DMS114 treated with DMSO at 0.1 percent for 48 hours (cell line): ENCODE results near the gene TBC1D14.

Source experiments
- DNase-seq: peaks from one replicate; lab custom pipeline; 2025; ENCODE audit not compliant: unreplicated experiment; lab: John Stamatoyannopoulos, UW

Gene TBC1D14

DNA sequence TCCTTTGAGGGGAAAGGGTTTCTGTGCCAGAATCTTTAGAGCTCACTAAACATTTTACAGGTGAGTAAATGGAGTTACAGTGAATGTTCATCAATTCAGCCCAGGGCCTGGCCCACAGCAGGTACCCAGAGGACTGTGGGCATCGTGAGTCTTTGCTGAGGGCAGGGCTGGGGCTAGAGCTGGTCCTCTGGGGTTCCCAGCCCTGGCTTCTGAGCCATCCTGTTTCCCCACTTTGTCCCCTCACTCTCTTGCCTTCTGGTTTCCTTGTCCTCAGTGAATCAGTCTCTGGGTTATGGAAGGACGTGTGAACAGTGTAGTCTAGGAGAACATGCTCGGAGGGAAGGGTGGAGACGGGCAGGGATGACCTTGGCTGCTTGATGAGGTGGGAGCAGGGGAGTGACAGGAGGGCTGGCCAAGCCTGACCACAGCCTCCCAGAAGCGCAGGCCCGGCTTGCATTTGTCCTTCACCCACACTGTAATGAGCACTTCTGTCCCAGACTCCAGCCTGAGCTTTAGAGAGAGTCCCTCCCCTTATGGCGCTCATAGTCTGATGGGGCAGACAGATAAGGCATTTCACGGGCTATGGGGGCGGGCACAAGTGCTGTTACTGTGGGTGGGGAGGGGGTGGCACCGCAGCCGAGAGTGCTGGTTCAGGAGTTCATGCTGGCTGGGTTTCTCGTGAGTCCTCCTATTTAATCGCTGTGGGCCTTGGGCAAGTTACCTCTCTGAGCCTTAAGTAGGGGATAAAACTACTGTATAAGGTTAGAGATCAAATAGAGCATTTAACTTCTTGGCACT lies 17.3 kb downstream of the TBC1D14 start:
- no peak for DNase-seq

- DNase-seq = no peak
These were observed 18.5 kb downstream of the TBC1D14 start for GRCh38 chr4:6928081-6928480.

GRCh38 chr4:6929339-6929811 lies 19.7 kb downstream of the TBC1D14 start:
- no peak for DNase-seq

- DNase-seq = no peak
These were observed 20.3 kb downstream of the TBC1D14 start for GRCh38 chr4:6929812-6930464.

DNA sequence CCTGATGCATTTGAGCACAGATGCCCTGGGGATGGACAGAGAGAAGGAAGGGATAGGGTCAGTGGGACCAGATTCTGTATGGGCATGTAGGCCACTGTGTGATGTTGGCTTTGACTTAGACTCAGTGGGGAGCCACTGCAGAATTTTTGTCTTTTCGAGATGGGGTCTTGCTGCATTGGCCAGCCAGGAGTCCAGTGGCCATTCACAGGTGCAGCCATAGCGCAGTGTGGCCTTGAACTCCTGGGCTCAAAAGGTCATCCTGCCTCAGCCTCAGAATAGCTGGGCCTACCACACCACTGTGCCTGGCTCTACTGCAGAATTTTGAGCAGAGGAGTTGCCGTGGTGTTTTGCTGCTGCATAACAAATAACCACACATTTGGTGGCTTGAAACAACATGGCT lies 22.8 kb downstream of the TBC1D14 start:
- DNase-seq = no peak

DNA sequence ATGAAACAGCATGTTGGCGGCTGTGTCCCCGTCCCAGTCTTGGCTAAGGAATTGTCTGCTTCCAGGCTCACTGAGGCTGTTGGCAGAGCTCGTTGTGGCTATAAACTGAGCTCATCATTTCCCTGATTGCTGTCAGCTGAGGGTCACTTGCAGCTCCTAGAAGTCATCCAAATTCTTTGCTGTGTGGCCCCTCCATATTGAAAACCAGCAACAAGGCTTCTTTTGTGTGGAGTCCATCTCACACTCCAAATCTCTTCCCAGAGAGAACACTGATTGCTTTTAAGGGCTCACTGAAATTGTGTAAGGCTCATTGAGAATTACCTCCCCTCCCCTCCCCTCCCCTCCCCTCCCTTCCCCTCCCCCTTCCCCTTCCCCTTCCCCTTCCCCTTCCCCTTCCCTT lies 23.3 kb downstream of the TBC1D14 start:
- no peak for DNase-seq

- DNase-seq = no peak
These were observed 24.2 kb downstream of the TBC1D14 start for GRCh38 chr4:6933691-6934430.

DNA sequence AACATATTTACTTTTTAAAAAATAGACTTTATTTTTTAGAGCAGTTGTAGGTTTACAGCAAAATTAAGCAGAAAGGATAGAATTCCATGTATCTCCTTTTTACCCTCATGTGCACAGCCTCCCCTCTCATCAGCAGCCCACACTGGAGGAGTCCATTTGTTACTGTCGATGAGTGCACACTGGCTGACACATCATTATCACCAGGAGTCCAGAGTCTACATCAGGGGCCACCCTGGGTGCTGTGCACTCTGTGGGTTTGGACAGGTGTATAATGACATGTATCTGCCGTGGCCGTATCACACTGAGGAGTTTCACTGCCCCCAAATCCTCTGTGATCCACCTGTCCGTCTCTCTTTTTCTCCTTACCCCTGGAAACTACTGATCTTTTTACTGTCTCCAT lies 26.3 kb downstream of the TBC1D14 start:
- no peak for DNase-seq

DNA sequence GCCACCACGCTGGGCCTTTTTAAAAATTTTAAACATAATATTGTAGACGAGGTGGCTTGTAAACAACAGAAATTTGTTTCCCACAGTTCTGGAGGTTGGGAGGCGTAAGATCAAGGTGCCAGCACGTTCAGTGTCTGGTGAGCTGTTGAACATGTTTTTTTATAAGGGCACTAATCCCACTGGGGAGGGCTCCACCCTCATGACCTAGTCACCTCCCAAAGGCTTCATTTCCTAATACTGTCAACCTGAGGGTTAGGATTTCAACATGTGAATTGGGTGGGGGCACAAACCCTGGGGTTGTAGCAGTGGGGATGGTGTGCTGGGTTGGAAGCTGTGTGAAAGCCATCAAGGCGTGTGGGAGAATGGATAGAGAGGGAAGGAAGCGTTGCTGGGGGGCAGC lies 27.6 kb downstream of the TBC1D14 start:
- no peak for DNase-seq

GRCh38 chr4:6937754-6938153 lies 28.1 kb downstream of the TBC1D14 start:
- DNase-seq = no peak

DNA sequence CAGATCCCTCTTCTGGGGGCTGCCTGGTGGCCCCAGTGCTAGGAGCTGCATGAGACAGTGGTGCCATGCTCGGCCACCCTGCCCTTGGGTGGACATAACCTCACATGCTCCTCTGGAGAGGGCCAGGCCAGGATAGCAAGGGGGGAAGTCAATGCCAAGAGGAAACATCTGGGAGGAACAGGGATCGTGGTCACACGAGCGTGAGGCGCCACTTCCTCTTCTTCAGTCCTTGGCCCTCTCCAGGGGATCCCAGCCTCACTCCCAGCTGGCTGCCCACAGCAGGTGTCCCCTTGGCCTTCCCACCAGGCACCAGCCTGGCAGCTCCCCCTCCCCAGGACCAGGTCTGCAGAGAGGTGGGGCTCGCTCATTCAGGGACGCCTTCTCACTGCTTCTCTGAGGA lies 28.6 kb downstream of the TBC1D14 start:
- DNase-seq = no peak

DNA sequence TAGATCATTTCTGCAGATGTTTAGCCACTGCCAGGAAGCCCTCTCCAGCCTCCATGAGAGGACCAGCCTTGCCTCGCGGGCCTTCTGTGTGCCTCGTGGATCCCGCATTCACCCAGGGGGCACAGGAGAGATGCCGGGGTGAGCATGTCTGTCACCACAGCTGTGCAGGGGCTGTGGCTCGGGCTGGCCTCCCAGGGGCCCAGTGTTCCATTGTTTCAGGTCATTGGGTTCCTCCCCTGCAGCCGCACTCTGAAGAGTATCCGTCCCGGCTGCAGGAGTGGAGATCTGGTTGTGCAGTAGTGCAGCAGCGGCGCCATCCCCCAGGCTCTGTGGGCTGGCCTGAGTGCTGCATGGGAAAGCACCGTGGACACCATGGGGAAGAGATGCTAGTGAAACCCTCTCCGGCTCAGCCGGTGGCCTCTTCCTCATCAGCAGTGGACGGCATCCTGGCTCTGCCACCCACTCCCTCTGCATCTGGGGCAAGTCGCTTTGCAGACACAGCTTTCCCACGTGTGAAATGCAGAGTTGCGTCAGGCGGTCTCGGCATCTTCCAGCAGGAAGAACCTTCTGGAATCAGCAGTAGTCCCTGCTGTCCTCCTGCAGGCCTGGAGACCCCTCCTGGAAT lies 29.1 kb downstream of the TBC1D14 start:
- no peak for DNase-seq

DNA sequence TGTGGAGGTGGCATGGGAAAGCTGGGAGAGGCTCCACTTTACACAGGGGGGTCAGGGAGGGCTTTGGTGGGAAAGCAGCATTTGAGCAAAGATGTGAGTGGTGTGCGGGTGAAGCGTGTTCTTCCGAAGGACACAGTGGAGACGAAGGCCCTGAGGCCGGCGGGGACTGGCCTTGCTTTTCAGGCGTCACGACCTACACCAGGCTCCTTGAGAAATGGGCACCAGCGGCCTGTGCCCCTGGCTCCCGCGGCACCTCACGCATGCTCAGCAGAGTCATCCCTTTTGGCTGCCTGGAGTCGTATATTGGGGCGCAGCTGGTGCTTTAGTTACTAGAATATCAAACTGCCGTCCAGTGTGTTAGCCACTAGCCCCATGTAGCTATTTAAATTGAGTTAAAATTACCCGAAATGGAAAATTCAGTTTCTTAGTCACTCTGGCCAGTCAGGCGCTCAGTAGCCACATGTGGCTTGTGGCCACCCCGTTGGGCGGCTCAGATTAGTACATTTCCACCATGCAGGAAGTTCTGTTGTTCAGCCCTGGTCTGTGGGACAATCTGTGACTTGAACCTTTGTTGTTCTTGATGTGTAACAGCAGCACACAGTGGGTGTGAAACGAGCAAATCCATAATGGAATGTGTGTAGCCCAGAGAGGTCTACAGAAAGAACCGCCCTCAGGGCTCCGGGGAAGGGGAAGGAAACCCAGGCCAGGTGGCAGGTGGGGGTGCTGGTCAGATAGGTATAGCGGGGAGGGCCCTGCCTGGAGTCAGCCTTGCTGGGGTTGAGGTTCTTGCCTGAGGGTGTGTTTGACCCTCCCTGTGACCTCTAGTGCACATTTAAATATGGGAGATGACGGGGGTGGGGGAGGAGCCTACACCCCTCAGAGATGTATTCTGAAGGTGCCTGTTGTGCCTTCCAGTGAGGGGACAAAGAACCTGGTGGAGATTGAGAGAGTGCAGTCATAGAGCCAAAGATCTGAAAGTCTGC lies 30.4 kb downstream of the TBC1D14 start:
- DNase-seq = no peak

DNA sequence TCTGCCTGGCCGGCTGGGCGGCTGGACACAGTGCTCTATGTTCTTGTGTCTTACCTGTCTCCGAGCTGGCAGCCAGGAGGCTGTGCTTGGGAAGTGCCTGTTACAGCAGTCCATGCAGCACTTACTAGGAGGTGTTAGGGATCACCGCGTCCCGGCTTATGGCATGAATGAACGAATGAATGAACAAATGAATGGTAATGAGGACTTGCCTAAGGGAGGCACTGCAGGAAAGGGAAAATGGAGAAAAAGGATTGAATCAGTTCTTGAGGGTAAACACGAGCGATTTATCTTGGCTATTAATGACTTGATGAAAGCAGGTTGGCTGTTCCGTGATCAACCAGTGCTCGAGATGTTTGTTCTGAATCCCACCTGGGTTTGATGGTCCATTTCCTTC lies 31.1 kb downstream of the TBC1D14 start:
- DNase-seq = no peak

- no peak for DNase-seq
These were observed 32.2 kb downstream of the TBC1D14 start for GRCh38 chr4:6941796-6942195.

GRCh38 chr4:6942238-6942800 lies 32.7 kb downstream of the TBC1D14 start:
- no peak for DNase-seq

DNA sequence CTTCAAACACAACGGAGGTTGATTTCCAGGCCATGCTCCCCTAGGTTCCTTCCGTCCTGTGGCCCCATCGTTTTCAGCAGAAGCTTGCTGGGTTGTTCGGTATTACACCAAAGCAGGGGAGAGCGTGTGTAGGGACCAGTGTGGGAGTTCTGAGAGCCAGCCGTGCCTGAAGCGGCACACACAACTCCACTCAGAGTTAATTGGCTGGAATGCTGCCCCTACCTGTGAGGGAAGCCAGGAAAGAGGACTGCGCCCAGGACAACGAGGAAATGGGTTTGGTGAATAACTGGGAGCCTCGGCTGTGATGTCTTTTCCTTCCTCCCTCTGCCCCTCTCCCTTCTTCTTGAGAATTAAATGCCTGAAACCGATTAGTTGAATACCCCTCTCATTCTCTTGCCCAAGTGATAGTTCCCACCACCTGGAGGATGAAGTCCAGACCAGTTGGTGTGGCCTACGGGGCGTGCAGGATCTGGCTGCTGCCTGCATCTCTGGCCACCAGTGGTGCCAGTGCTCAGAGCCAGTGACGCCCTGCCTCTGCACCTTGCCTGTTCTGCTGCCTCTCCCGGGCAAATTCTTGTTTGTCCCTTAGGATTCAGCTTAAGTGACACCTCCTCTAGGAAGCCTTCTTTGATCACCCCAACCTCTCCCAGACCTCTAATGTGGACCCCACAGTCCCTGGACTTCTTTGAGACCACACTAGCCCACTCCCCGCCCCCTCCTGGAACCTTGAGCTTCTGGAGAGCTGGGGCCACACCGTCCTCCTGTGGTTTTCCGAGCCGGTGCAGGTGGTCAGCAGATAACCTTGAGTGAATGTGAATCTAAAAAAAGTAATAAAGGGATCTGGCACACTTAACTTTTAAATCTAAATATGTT lies 33.6 kb downstream of the TBC1D14 start:
- no peak for DNase-seq

GRCh38 chr4:6943885-6944225 lies 34.2 kb downstream of the TBC1D14 start:
- DNase-seq = no peak
